ENCODE data around the gene DDX50. TPM values are rescaled to one million over a fixed set of nuclear protein-coding genes. Genes with fewer than 3 reads are reported as not detected.

The DDX50 gene
- total RNA-seq, 2 donors from 2014 or later = 30.6 to 33.9 TPM

- H3K4me1 ChIP-seq (ENCODE audit: control insufficient read depth in 1 of 2, low read depth in 2 of 2) = peaks cover 18 to 38% of the 10 kb centered on the region in 2 donors
- DNase-seq (ENCODE audit: low spot score) = no peak
- peak overlapping the region; percentile 92 for H3K4me3 ChIP-seq
- H3K36me3 ChIP-seq = peaks cover 2% of the 10 kb centered on the region
- no peak for TF ChIP-seq CTCF (IDR thresholded peaks at IDR 0.05)
- no peak for ATAC-seq (ENCODE audit: insufficient number of reproducible peaks, low FRiP score, low read depth)
- H3K9me3 ChIP-seq = no peaks in the 10 kb centered on the region
- no peaks in the 10 kb centered on the region for H3K27me3 ChIP-seq (replicated peaks; ENCODE audit: insufficient read depth)
- no peak overlapping the region for H3K27ac ChIP-seq
Measured at GRCh38 chr10:68987611-68988010, 86.5 kb downstream of the DDX50 start.

GRCh38 chr10:68988530-68989316 is 87.6 kb downstream of the DDX50 start, which contains the start of gene KIFBP:
TSS of gene KIFBP (plus strand) at chr10:68988803. CDS start at chr10:68988833, 30 bp downstream.
- H3K4me1 ChIP-seq (ENCODE audit: control insufficient read depth in 1 of 2, low read depth in 2 of 2) = peaks cover 28 to 48% of the 10 kb centered on the region in 2 donors
- no peaks in the 10 kb centered on the region for H3K9me3 ChIP-seq
- no peak for TF ChIP-seq CTCF (IDR thresholded peaks at IDR 0.05)
- H3K36me3 ChIP-seq = no peaks in the 10 kb centered on the region
- H3K4me3 ChIP-seq = peak within 1 kb of the TSS; percentile 92
- ATAC-seq (ENCODE audit: insufficient number of reproducible peaks, low FRiP score, low read depth) = peak; percentile 90
- peak; percentile 88 for DNase-seq (ENCODE audit: low spot score)
- H3K27ac ChIP-seq = peak within 1 kb of the TSS; percentile 81 to 85
- H3K27me3 ChIP-seq (replicated peaks; ENCODE audit: insufficient read depth) = no peaks in the 10 kb centered on the region

- H3K9me3 ChIP-seq = no peaks in the 10 kb centered on the region
- no peak for TF ChIP-seq CTCF (IDR thresholded peaks at IDR 0.05)
- H3K36me3 ChIP-seq = no peaks in the 10 kb centered on the region
- ATAC-seq (ENCODE audit: insufficient number of reproducible peaks, low FRiP score, low read depth) (no peak), DNase-seq (ENCODE audit: low spot score) (no peak)
- H3K4me3 ChIP-seq = peak overlapping the region; percentile 92
- H3K4me1 ChIP-seq (ENCODE audit: control insufficient read depth in 1 of 2, low read depth in 2 of 2) = peaks cover 32 to 54% of the 10 kb centered on the region in 2 donors
- H3K27me3 ChIP-seq (replicated peaks; ENCODE audit: insufficient read depth) = no peaks in the 10 kb centered on the region
- H3K27ac ChIP-seq = peak overlapping the region; percentile 81 to 85
Measured at GRCh38 chr10:68989317-68989990, 88.3 kb downstream of the DDX50 start.

GRCh38 chr10:68992636-68993440 is 91.7 kb downstream of the DDX50 start:
- peaks cover 40 to 67% of the 10 kb centered on the region in 2 donors for H3K4me1 ChIP-seq (ENCODE audit: control insufficient read depth in 1 of 2, low read depth in 2 of 2)
- H3K27me3 ChIP-seq (replicated peaks; ENCODE audit: insufficient read depth) = peaks cover 3% of the 10 kb centered on the region
- no peaks in the 10 kb centered on the region for H3K9me3 ChIP-seq
- H3K4me3 ChIP-seq = peak overlapping the region; percentile 13
- H3K36me3 ChIP-seq = no peaks in the 10 kb centered on the region
- ATAC-seq (ENCODE audit: insufficient number of reproducible peaks, low FRiP score, low read depth) (peak; percentile 51), DNase-seq (ENCODE audit: low spot score) (peak; percentile 30)
- no peak for TF ChIP-seq CTCF (IDR thresholded peaks at IDR 0.05)
- peak overlapping the region; percentile 57 to 75 for H3K27ac ChIP-seq

Other genes with a start within 250 kb of the DDX50 start
- gene CCAR1, start 180.1 kb upstream of the DDX50 start, total RNA-seq = 10 to 100 TPM; 48.6 to 86.9 TPM
- gene STOX1, start 73.8 kb upstream of the DDX50 start, total RNA-seq = under 1 TPM in 1 of 2 donors, not detected in 1; 0.14 TPM
- 100 to 1,000 TPM in 1 of 2 donors, 10 to 100 TPM in 1; 32.1 to 122 TPM for gene DDX21, start 54.9 kb downstream of the DDX50 start, total RNA-seq
- 10 to 100 TPM; 31.3 to 45.1 TPM for gene KIFBP, start 87.5 kb downstream of the DDX50 start, total RNA-seq
- gene SRGN, start 186.8 kb downstream of the DDX50 start, total RNA-seq = 100 to 1,000 TPM; 200 to 227 TPM
- gene VPS26A, start 222.9 kb downstream of the DDX50 start, total RNA-seq = 10 to 100 TPM; 29.5 to 46.3 TPM